GM15510 (cell line): ENCODE data around the gene NME3.

Source experiments
- POLR2A ChIP-seq: IDR thresholded peaks from 3 replicates; pipeline ENCODE4 v1.6.1; 2011; ENCODE audit warnings: borderline replicate concordance; ENCODE audit not compliant: insufficient read length; ENCODE audit errors: extremely low read depth

The NME3 gene

DNA sequence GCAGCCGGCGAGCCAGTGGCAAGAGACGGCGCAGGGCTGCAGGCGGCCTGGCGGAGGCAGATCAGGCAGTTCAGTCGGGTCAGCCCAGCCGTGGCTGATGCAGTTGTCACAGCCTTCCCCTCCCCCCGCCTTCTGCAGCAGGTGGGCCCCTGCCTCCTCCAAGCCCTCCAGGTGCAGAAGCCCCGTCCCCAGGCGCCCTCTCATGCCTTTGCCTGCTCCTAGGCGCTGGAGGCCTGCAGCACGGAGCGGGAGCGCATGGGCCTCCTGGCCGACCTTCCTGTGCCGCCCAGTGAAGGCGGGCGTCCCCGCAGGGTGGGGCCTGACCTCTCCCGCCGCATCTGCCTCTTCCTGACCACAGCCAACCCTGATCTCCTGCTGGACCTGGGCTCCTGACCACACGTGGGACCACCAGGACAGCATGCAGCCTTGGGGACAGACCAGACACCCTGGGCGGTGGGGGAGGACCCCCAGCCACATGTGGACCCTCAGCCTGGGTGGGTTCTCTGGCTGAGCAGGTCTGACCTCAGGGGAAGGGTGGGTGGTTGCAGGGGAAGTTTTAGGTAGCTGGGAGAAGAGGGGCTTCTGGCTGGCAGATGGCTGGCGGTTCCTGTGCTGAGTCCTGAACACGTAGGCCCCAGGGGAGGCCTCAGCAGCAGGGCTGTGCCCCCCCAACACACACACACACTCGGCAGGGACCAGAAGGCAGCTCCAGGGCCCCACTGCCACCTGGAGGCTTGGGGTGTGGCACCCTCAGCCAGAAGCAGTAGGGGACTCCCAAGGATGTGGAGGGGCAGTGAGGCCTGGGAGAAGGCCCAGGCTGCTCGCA, 4.7 kb upstream of the NME3 start:
- no peak for TF ChIP-seq POLR2A

DNA sequence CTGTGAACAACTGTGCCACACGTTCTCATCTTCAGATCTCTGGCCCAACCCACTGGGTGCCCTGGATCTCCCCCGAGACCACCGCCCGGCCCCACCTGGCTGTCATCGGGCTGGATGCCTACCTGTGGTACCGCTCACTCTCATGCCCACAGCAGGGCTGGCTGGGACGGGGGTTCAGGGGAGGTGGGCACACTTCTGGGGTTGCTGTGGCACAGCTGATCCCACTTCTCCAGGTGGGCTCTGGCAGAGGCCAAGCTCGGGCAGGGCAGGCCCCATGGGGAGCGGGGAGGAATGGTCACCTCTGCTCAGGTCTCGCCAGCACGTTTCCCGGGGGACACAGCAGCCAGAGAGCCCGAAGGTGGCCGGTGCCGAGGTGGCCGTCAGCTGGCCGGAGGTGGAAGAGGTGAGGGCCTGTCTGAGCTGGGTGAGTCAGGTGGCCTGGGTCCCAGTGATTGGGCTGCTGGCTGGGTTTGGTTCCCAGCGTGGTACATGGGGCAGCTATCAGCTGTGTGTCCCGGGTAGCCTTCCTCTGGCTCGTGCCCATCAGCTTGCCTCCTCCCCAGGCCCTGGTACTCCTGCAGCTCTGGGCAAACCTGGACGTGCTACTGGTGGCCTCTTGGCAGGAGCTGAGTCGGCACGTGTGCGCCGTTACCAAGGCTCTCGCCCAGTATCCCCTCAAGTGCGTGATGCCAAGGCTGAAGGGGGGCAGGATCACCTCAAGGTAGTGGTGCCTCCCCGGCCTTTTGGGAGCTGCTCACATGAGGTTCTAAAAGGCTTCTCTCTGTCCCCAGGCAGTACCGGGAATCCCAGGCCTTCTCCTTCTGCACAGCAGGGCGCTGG, 3.9 kb upstream of the NME3 start:
- TF ChIP-seq POLR2A, result no peak

DNA sequence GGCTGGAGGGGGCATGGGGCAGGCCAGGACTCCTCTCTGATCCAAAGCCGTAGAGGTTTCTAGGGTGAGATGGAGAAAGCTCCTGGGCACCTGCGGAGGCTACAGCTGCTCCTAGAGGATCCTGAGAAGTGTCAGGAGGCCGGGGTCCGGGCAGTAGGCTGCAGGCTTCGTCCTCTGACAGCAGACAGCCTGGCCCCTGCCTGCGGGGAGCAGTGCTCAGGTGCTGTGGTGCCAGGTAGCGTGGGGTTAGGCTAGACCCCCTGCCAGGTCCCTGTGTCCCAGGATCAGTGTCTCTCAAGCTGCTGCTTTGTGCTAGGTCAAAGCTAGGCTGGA, 3.1 kb upstream of the NME3 start:
- no peak for TF ChIP-seq POLR2A

DNA sequence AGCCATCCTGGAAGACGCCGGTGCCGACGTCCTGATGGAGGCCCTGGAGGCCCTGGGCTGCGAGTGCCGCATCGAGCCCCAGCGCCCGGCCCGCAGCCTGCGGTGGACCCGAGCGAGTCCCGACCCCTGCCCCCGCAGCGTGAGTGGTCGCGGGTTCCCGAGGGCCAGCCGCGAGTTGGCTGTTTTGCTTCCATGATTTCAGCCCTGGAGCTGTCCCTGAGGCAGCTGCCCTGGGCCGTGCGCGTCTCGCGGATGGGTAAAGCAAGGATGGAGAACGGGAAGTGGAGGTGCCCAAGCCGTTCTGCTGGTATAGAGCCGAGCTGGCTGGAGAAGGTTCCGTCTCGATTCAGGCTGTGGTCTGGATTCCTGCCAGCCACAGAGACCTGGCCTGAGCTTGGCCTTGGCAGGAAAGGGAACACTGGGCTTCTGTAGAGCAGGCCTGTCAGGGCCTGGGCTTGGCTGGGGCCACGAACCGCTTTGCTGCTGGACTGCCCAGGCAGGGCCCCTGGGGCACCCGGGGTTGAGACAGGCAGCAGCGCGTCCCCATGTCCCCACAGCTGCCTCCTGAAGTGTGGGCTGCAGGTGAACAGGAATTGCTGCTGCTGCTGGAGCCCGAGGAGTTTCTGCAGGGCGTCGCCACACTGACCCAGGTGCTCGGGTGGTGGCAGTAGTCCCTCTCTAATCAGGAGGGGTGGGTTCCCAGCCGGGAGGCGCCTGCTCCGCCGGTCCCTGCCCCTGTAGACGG, 2.5 kb upstream of the NME3 start:
- TF ChIP-seq POLR2A, result no peak

DNA sequence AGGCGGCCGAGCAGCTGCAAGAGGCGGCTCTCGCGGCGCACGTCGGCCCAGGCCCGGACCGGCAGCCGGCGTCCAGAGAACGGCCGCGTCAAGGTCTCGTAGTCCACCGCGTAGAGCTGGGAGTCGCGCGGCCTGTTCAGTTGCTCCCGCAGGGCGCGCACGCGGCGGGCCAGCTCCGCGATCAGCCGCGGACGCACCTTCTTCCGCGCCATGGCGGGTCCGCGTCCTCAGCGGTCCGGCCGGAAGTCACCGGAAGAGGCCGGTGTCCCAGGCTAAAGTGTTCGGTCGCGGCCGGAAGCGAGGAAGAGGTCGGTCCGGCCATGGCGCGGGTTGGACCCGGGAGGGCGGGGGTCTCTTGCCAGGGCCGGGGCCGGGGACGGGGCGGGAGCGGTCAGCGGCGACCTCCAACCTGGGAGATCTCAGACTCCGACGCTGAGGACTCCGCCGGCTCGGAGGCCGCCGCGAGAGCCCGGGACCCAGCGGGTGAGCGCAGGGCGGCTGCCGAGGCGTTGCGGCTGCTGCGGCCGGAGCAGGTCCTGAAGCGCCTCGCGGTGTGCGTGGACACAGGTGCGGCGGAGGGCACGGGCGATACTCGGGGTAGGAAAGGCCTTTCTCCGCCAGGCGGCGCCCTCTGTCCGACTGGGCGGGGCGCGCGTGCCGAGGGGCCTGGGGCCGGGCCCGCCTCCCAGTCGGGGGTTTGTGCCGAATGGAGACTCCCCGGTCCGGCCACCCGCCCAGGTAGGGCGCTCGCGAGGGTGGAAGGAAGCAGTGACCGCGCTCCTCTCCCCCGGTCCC, 1.8 kb upstream of the NME3 start, which contains the start of gene MRPS34:
TSS of gene MRPS34 (minus strand) at position 227 of the 795 bp plus-strand sequence. CDS start at position 212, 15 bp downstream.
- peak; percentile 86 for TF ChIP-seq POLR2A

DNA sequence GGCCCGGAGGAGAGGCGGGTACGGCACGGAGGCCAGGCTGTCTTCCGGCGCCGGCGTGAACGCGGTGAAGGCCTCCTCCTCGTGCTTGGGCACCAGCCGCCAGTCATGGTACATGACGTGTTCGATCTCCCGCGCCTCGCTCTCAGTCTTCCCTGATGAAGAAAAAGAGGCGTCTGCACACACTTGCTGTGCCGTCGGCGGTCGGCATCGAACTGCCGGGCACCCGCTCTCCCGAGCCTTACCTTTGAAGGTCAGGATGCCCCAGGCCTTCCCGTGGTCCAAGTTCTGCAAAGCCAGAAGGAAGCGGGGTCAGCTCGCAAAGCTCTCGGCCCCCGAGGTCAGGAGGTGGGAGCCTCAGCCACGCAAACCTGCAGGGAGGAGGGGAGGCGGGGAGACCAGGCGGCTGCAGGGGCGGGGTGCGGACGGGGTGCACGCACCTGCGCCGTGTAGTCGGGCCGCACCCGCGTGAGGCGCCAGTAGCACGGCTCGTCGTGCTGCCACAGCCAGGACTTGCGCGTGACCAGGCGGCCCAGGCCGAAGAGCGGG, 1.1 kb upstream of the NME3 start, which contains the start of gene EME2:
TSS of gene EME2 (plus strand) at position 449 of the 546 bp plus-strand sequence. CDS start 418 bp downstream, outside the sequence.
- TF ChIP-seq POLR2A, result no peak

DNA sequence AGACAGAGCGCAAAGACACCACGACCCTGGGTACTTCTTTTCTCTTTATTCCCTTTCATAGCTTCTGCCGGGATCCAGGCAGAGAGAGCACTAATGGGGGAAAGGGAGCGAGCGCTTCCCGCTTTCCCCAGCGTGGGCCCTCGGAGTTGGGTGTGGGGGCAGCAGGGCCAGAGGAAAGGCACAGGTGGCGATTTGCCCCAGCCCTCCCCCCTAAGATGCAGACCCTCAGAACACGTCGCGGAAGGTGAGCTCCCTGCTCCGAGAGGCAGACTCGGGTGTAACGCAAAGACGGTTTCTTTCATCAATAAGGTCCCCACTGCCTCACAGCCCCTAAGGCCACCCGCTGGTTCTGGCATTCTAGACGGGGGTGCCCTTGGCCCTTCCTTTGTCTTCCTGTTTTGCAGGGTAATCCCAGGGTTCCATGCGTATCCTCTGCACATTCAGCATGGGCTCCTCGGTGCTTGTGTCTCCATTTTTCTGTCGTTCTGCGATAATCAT, 570 bp upstream of the NME3 start:
- TF ChIP-seq POLR2A, result no peak

DNA sequence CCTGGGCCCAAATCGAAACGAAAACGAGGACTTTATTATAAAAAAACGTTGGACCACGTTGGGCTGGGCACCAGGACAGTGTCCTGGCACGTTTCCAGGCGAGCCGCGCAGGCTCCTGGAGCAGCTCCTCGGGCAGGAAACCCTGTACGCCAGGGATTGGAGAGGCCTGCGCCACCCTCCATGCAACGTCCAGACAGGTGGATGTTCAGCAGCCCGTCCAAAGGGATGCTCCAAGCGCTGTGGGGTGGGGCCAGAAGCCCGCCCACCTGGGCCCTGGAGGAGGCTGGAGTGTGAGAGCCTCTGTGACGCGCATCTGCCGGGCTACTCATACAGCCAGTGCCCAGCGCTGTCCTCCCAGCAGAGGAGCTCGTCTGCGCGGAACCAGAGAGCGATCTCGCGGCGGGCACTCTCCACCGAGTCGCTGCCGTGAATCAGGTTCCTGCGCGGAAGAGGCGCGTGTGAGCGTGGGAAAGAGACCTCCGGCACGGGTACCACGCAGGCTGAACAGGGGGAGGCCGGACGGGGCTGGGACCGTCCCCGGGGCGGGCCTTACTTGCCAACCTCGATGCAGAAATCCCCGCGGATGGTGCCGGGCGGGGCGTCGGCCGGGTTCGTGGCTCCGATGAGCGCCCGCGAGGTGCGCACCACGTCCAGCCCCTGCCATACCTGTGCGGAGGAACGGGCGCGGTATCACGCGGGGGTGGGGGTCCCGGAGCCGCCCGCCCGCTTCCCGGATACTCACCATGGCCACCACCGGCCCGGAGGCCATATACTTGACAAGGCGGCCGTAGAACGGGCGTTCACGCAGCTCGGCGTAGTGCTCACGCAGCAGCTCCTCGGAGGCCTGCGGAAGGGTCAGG, 785 bp downstream of the NME3 start:
- peak; percentile 28 for TF ChIP-seq POLR2A

DNA sequence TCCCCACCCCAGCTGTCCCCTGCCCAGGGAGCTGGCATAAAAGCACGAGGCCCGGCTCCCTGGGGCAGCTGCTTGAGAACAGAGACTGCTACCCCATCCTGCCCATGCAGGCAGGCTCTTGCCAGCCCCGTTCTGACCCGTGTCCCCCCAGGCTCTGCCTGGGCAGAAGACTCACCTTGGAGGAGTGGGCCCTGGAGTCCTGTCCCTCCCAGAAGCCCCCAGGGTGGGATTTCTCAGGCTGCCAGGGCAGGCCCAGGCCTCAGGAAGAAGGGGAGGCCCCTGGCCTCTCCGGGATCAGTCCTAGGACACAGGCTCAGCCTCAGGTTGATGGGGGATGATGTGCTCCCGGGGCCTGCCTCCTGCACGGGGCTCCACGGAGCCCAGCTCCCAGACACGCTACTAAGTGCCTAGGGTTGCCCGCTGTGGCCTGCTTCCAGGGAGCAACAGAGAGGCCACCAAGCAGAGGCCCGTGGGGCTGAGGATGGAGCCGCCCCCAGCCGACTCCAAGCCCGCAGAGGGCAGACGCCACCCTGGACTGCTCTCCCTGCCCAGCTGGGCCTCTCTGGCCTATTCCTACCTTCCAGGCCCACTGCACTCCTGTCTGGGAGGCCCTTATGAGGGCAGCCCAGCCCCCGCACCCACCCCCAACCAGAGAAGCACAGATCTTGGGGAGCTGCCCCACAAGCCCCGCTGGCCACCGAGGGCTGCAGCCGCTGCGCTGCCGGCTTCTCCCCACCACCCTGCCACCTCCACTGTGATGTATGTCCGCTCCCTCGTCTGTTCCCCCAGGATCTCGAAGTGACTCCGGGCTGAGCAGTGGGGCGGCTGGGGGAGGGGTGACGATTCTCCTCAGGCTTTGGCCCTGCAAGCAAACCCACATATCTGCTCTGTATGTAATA, 1.7 kb downstream of the NME3 start:
- TF ChIP-seq POLR2A, result no peak

DNA sequence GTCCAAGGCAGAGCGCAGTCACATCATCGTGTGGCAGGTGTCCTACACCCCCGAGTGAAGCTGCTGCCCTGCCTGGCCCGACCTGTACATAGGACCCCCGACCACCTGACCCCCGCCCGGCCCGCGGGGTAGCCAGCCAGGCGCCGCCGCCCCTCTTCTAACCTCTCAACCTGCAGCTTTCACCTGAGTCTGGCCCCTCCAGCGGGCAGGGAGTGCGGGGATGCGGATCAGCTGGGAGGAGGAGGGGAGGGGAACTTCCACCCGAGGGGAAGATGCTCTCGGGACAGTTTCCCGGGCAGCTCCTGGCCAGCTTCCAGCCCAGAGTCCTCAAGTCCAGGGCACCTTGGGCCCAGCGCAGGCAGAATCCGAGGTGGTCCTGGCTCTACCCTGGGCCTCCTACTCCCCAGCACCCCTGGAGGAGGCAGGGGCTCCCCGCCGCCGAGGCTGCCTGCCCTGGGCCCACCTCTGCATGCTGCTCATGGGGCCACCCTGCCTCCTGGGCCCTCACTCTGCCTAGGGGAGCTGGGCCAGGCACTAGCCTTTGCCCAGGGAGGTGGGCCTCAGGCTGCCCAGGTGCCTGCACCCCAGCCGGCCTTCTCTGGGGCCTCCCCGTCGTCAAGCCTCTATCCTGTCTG, 2.5 kb downstream of the NME3 start:
- TF ChIP-seq POLR2A, result peak; percentile 9

DNA sequence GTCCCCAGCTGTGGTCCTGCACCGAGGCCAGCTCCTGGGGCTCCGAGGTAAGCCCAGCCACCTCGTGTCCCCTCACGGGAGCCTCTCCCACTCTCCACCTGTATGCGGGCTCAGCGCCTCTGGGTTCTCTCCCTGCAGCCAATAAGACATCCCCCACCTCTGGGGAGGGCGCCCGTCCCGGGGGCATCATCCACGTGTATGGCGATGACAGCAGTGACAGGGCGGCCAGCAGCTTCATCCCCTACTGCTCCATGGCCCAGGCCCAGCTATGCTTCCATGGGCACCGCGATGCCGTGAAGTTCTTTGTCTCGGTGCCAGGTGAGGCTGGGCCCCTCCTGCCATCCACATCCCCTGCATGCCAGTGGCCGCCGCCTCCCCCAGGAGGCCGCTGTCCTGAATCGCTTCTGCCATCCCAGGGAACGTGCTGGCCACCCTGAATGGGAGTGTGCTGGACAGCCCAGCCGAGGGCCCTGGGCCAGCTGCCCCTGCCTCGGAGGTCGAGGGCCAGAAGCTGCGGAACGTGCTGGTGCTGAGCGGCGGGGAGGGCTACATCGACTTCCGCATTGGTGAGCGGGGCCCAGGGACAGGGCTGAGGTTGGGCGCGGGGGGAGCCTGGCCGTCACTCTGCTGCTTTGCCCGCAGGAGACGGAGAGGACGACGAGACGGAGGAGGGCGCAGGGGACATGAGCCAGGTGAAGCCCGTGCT, 3.1 kb downstream of the NME3 start:
- no peak for TF ChIP-seq POLR2A
